ENCODE measurements around the gene ARHGAP8.

DNA sequence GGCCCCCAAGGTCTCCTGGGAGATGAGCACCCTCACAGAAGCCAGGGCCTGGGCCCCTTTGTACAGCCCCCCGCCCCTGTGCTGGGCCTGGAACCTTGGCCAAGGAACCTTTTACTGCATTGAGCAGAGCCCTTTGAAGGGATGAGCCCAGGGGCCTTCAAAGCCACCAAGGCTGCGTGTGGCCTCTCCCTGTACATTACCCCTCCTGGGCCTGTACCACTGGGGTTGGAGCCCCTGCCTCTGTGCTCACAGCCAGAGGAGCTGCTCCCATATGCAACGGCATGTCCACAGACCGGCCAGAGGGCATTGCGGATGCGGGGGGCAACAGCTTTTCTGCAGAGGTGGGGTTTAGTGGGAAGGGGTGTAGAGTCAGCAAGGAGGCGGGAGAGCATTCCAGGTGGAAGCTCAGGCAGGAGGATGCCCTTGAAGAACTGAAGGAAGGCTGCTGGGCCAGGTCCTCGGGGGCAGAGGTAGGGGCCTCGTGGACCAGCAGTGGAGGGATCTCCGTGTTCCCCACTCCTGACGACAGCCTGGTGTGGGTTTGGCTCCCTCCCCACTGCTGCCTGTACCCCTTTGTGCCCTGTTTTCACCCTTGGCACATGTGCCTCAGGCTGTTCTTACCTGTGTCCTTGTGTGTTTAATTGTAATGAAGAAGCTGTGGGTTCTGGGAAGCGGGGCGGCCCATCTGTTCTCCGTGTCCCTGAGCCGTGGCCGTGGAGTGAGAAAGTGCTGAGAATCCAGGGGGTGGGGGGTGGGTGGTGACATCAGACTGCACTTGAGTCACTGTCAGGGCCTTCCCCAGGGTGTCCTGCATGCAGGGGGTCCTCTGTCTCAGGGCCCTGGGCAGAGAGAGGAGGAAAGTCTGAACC is 46.9 kb downstream of the ARHGAP8 start:
- TF ChIP-seq, protein P1, sequence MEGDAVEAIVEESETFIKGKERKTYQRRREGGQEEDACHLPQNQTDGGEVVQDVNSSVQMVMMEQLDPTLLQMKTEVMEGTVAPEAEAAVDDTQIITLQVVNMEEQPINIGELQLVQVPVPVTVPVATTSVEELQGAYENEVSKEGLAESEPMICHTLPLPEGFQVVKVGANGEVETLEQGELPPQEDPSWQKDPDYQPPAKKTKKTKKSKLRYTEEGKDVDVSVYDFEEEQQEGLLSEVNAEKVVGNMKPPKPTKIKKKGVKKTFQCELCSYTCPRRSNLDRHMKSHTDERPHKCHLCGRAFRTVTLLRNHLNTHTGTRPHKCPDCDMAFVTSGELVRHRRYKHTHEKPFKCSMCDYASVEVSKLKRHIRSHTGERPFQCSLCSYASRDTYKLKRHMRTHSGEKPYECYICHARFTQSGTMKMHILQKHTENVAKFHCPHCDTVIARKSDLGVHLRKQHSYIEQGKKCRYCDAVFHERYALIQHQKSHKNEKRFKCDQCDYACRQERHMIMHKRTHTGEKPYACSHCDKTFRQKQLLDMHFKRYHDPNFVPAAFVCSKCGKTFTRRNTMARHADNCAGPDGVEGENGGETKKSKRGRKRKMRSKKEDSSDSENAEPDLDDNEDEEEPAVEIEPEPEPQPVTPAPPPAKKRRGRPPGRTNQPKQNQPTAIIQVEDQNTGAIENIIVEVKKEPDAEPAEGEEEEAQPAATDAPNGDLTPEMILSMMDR (IDR thresholded peaks at IDR 0.05; ENCODE audit: poor library complexity, severe bottlenecking): no peak
- no peak for TF ChIP-seq EP300 (conservative IDR thresholded peaks at IDR 0.05; ENCODE audit: poor library complexity, severe bottlenecking)
- no peak for TF ChIP-seq EZH2 (IDR thresholded peaks at IDR 0.05; ENCODE audit: borderline replicate concordance, insufficient read depth, low read length, poor library complexity, severe bottlenecking)
- no peak for TF ChIP-seq POLR2AphosphoS5 (IDR thresholded peaks at IDR 0.05)
- TF ChIP-seq, protein P2, sequence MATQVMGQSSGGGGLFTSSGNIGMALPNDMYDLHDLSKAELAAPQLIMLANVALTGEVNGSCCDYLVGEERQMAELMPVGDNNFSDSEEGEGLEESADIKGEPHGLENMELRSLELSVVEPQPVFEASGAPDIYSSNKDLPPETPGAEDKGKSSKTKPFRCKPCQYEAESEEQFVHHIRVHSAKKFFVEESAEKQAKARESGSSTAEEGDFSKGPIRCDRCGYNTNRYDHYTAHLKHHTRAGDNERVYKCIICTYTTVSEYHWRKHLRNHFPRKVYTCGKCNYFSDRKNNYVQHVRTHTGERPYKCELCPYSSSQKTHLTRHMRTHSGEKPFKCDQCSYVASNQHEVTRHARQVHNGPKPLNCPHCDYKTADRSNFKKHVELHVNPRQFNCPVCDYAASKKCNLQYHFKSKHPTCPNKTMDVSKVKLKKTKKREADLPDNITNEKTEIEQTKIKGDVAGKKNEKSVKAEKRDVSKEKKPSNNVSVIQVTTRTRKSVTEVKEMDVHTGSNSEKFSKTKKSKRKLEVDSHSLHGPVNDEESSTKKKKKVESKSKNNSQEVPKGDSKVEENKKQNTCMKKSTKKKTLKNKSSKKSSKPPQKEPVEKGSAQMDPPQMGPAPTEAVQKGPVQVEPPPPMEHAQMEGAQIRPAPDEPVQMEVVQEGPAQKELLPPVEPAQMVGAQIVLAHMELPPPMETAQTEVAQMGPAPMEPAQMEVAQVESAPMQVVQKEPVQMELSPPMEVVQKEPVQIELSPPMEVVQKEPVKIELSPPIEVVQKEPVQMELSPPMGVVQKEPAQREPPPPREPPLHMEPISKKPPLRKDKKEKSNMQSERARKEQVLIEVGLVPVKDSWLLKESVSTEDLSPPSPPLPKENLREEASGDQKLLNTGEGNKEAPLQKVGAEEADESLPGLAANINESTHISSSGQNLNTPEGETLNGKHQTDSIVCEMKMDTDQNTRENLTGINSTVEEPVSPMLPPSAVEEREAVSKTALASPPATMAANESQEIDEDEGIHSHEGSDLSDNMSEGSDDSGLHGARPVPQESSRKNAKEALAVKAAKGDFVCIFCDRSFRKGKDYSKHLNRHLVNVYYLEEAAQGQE (IDR thresholded peaks at IDR 0.05; ENCODE audit: borderline replicate concordance): no peak
- TF ChIP-seq MXI1 (conservative IDR thresholded peaks at IDR 0.05; ENCODE audit: poor library complexity, severe bottlenecking): no peak

Measured in neural cell (in vitro differentiated cells).